Duodenal mucosa (tissue), 2 donors: Measurements from ENCODE around the gene MED10.

Experiments used
- H3K27ac ChIP-seq: one replicate; pipeline ENCODE4 v1.7.0; 2013; ENCODE audit warnings: low read depth, low read length
- H3K27me3 ChIP-seq, 2 donors: one replicate each; pipeline ENCODE4 v1.7.0; 2013; ENCODE audit warnings: low read length in 2 of 2, control low read depth in 1 of 2; ENCODE audit not compliant: insufficient read depth in 2 of 2, control insufficient read depth in 1 of 2
- H3K36me3 ChIP-seq, 2 donors: one replicate each; pipeline ENCODE4 v1.7.0; 2013; ENCODE audit warnings: low read length in 2 of 2, control low read depth in 1 of 2; ENCODE audit not compliant: insufficient read depth in 2 of 2, control insufficient read depth in 1 of 2
- H3K4me1 ChIP-seq, 2 donors: one replicate each; pipeline ENCODE4 v1.7.0; 2013; ENCODE audit warnings: low read length in 2 of 2, control low read depth in 1 of 2; ENCODE audit not compliant: insufficient read depth in 2 of 2, control insufficient read depth in 1 of 2
- H3K4me3 ChIP-seq, 2 donors: one replicate each; pipeline ENCODE4 v1.7.0; 2013; ENCODE audit warnings: low read length in 2 of 2, low read depth in 1 of 2
- H3K9ac ChIP-seq, 2 donors: one replicate each; pipeline ENCODE4 v1.7.0; 2013; ENCODE audit warnings: low read length in 2 of 2, low read depth in 1 of 2
- H3K9me3 ChIP-seq, 2 donors: one replicate each; pipeline ENCODE4 v1.7.0; 2013; ENCODE audit warnings: low read length in 2 of 2, control low read depth in 1 of 2; ENCODE audit not compliant: control insufficient read depth in 1 of 2

MED10 gene

DNA sequence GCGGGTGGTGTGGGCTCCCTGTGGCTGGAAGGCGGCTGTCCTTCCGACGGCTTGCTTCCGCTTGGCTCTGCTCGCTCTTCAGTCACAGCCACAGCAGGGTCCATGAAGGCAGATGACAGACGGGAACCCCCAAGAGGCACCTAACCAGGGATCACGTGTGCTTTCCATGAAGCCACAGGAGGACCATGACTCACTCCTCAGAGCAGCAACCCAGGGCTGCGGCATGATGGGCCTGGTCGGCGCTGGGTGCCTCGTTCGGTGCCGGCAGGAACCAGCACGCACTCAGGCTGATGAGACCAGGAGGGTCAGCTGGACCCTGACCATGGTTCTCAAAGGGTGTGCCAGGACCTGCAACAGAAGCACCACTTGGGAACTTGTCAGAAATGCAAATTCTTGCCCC, 32.8 kb upstream of the MED10 start:
- H3K4me3 ChIP-seq: no peak overlapping the region
- no peak overlapping the region for H3K27ac ChIP-seq
- H3K9me3 ChIP-seq: no peaks in the 10 kb centered on the region
- H3K9ac ChIP-seq: no peak overlapping the region
- H3K4me1 ChIP-seq: no peaks in the 10 kb centered on the region
- H3K36me3 ChIP-seq: no peaks in the 10 kb centered on the region
- peaks cover 0 to 5% of the 10 kb centered on the region in 2 donors for H3K27me3 ChIP-seq

GRCh38 chr5:6410421-6410820, 32.1 kb upstream of the MED10 start:
- Histone ChIP-seq H3K9me3 (no peaks in the 10 kb centered on the region), H3K36me3 (no peaks in the 10 kb centered on the region), H3K27me3 (peaks cover 0 to 5% of the 10 kb centered on the region in 2 donors), H3K9ac (no peak overlapping the region), H3K27ac (no peak overlapping the region), H3K4me1 (no peaks in the 10 kb centered on the region), H3K4me3 (no peak overlapping the region)

DNA sequence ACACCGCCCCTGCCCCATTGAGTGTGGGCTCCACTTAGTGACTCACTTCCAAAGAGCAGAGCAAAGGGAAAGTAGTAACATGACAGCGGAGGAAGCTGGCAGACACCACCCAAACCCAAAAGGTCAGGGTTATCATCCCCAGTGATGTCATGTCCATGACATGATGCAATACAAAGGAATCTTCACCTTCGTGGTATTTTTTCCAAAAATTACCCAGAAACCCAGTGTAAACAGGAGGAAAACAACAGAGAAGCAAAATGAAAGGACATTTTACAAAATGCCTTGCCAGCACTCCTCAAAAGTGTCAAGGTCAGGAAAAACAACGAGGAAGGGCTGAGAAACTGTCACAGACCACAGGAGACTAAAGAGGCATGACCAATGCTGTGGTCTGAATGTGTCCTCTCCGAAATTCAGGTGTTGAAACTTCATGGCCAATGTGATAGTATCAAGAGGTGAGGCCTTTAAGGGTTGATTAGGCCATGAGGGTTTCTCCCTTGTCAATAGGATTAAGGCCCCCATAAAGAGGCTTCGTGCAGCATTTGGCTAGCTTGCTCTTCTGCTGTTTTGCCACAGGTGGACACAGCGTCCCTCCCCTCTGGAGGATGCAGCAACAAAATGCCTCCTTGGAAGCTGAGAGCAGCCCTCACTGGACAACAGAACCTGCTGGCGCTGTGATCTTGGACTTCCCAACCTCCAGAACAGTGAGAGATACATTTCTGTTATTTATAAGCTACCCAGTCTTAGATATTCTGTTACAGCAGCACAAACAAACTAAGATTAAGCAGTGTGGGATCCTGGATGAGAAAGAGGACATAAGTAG, 30.5 kb upstream of the MED10 start:
- no peak overlapping the region for H3K9ac ChIP-seq
- H3K4me3 ChIP-seq: no peak overlapping the region
- H3K36me3 ChIP-seq: no peaks in the 10 kb centered on the region
- no peaks in the 10 kb centered on the region for H3K4me1 ChIP-seq
- H3K9me3 ChIP-seq: no peaks in the 10 kb centered on the region
- no peak overlapping the region for H3K27ac ChIP-seq
- H3K27me3 ChIP-seq: no peaks in the 10 kb centered on the region

DNA sequence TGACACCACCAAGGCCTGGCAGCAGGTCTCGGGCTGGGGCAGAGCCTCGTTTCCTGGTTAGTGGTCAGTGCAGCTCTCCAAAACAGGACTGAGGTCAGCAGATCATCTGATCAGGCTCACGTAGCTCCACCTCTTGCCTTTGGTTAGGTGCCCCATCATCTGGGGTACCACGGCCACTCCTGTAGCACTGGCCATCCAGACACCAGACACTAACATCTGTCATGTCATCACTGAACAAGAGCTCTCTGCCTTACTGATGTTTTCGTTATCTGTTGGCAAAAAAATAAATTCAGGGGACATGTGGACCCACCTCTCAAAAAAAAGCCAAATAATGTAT, 29.9 kb upstream of the MED10 start:
- no peak overlapping the region for H3K9ac ChIP-seq
- no peaks in the 10 kb centered on the region for H3K36me3 ChIP-seq
- no peak overlapping the region for H3K4me3 ChIP-seq
- H3K9me3 ChIP-seq: no peaks in the 10 kb centered on the region
- H3K27me3 ChIP-seq: no peaks in the 10 kb centered on the region
- H3K27ac ChIP-seq: no peak overlapping the region
- no peaks in the 10 kb centered on the region for H3K4me1 ChIP-seq

DNA sequence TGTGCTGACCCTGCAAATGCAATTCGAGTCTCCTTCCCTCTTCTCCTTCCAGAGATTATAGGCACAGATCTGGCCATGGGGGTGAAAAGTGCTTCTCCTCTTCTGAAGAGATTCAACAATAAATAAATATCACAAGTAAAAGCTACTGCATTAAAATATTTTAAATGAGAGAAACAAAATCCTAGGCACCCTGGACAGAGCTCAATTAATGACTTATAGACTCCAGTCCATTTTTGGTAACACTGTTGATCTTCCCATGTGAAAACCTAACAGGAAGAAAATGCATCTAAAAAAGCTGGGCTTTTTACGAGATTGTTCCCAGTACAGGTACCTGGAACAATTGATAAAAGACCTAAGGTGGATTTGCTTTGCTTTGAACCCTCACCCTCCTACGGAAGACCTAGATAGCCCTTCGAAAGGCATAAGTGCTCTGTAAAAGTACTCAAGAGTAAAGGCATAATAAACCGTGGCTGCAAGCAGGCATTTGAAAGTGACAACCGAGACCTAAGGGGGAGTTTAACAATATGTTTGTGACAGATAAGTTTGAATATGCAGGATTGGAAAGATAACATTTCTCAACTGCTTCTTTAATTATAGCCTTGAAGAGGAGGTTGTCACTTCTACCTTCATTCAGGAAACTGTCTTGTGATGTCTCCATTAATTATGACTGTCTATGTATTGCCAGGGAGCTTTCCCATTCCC, 29.4 kb upstream of the MED10 start:
- Histone ChIP-seq H3K27ac (no peak overlapping the region), H3K27me3 (no peaks in the 10 kb centered on the region), H3K9ac (no peak overlapping the region), H3K4me3 (no peak overlapping the region), H3K4me1 (no peaks in the 10 kb centered on the region), H3K9me3 (no peaks in the 10 kb centered on the region), H3K36me3 (no peaks in the 10 kb centered on the region)

DNA sequence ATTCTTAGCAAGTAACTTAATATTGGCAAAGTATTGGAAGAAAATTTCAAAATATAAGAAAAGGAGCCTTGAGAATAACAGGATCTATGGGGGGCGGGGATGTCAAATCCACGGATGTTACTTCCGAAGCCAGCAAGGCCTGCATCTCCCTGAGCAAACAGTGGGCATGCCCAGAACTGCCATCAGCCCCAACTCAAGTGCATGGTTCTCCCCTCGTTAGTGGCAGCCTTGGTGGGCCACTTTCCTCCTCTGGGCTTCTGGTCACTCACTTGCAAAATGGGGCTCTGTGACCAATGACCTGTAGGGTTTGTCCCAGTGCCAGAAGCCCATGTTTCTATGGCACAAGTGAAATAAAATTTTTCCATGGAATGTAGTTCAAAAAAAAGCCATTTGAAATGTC, 27.2 kb upstream of the MED10 start:
- Histone ChIP-seq H3K4me1 (no peaks in the 10 kb centered on the region), H3K9ac (no peak overlapping the region), H3K9me3 (no peaks in the 10 kb centered on the region), H3K27me3 (no peaks in the 10 kb centered on the region), H3K27ac (no peak overlapping the region), H3K4me3 (no peak overlapping the region), H3K36me3 (no peaks in the 10 kb centered on the region)

DNA sequence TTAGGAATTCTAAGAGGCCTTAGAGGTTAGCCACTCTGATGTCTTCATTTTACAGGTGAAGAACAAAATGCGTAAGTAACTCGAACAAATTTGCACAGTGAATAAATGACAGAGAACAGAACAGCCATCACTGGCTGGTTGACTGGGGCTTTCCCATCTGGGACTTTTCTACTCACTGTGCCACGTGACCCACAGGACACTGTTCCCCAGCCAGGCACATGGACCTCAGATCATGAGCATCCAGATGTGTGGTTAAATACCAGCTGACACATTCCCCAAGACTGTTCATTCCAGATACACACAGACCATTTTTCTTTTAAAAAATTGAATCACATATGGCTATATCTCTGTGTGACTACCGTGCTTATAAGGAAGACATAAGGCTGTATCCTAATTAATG, 25.8 kb upstream of the MED10 start:
- Histone ChIP-seq H3K27me3 (no peaks in the 10 kb centered on the region), H3K9me3 (no peaks in the 10 kb centered on the region), H3K4me1 (no peaks in the 10 kb centered on the region), H3K4me3 (no peak overlapping the region), H3K9ac (no peak overlapping the region), H3K36me3 (no peaks in the 10 kb centered on the region), H3K27ac (no peak overlapping the region)

- H3K4me3 ChIP-seq: no peak overlapping the region
- no peaks in the 10 kb centered on the region for H3K36me3 ChIP-seq
- no peak overlapping the region for H3K27ac ChIP-seq
- H3K27me3 ChIP-seq: no peaks in the 10 kb centered on the region
- H3K4me1 ChIP-seq: no peaks in the 10 kb centered on the region
- H3K9ac ChIP-seq: no peak overlapping the region
- H3K9me3 ChIP-seq: no peaks in the 10 kb centered on the region
These were observed 25.1 kb upstream of the MED10 start for GRCh38 chr5:6403416-6403815.

DNA sequence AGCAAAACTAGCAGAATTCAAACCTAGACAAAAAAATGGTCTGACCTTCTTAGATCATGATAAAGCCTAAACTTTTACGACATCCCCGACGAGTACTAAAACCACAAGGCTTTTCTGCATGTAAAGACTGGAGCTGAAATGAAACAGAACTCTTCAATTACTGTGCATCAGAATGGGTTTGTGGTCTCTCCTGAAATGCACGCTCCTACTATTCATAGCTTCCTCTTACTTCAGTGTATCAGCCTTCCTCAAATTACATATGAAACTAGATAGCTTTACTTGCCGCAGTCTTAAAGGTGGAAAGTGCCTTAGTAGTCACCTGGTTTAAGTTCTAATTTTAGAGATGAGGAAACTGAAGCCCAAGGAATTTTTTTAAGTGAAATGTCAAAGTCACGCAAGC, 24.6 kb upstream of the MED10 start:
- Histone ChIP-seq H3K27me3 (no peaks in the 10 kb centered on the region), H3K9ac (no peak overlapping the region)

DNA sequence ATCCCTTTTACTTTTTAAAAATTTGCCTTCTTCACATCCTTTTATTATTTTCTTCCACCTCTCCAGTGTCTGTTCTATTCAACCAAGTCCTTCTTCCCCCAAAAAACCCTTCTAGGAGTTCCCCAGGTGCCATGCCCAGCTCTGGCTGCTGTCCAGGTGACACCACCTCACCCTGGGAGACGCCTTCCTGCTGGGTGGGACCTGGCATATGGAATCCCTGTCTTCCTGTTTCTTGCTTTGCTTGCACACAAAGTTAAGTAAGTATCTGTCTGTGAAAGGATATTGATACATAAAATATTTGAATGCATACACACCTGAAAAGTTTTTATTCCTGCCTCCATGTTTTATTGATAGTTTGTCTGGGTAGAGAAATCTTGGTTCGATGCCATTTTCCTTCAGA, 23.1 kb upstream of the MED10 start:
- no peak overlapping the region for H3K4me3 ChIP-seq
- no peaks in the 10 kb centered on the region for H3K9me3 ChIP-seq
- no peak overlapping the region for H3K27ac ChIP-seq
- H3K9ac ChIP-seq: no peak overlapping the region
- no peaks in the 10 kb centered on the region for H3K36me3 ChIP-seq
- H3K27me3 ChIP-seq: no peaks in the 10 kb centered on the region
- H3K4me1 ChIP-seq: no peaks in the 10 kb centered on the region

More for the DNA sequence above, 24.6 kb upstream of the MED10 start:
- no peaks in the 10 kb centered on the region for H3K36me3 ChIP-seq
- no peaks in the 10 kb centered on the region for H3K4me1 ChIP-seq
- H3K27ac ChIP-seq: no peak overlapping the region
- no peaks in the 10 kb centered on the region for H3K9me3 ChIP-seq
- no peak overlapping the region for H3K4me3 ChIP-seq
